Osteoblast (primary cell): Measurements from ENCODE around the gene RFC3. TPM values are rescaled to one million over a fixed set of nuclear protein-coding genes. Genes with fewer than 3 reads are reported as not detected.

Source experiments
- DNase-seq: peaks from one replicate; pipeline ENCODE4 v3.0.0; 2011; ENCODE audit warnings: low spot score, mixed read lengths; ENCODE audit not compliant: insufficient read length; ENCODE audit errors: missing footprints
- H2AFZ ChIP-seq: 2 replicates; pipeline ENCODE4 v1.6.0; 2011; ENCODE audit warnings: mild to moderate bottlenecking, low read length
- H3K27ac ChIP-seq: 2 replicates; pipeline ENCODE4 v1.5.1; 2011; ENCODE audit warnings: mild to moderate bottlenecking, low read depth, low read length, moderate library complexity
- H3K27me3 ChIP-seq: 2 replicates; pipeline ENCODE4 v1.6.0; 2012; ENCODE audit warnings: mild to moderate bottlenecking, control low read depth, inconsistent platforms, low read length, moderate library complexity; ENCODE audit not compliant: insufficient read depth
- H3K36me3 ChIP-seq: 2 replicates; pipeline ENCODE4 v1.5.1; 2011; ENCODE audit warnings: mild to moderate bottlenecking, low read length, control low read depth, moderate library complexity; ENCODE audit not compliant: insufficient read depth
- H3K4me1 ChIP-seq: 2 replicates; pipeline ENCODE4 v1.5.1; 2011; ENCODE audit warnings: mild to moderate bottlenecking, low read length, control low read depth, moderate library complexity; ENCODE audit not compliant: insufficient read depth
- H3K4me2 ChIP-seq: 2 replicates; pipeline ENCODE4 v1.6.0; 2011; ENCODE audit warnings: mild to moderate bottlenecking, low read length; ENCODE audit not compliant: insufficient read depth
- H3K4me3 ChIP-seq: fragments of 200-600 bp; sonication (generic); 3 replicates; pipeline ENCODE4 v1.5.1; 2012; ENCODE audit warnings: mild to moderate bottlenecking, low read length, inconsistent platforms; ENCODE audit not compliant: insufficient read depth
- H3K79me2 ChIP-seq: 2 replicates; pipeline ENCODE4 v1.6.0; 2012; ENCODE audit warnings: mild to moderate bottlenecking, low read length, control low read depth, inconsistent platforms; ENCODE audit not compliant: insufficient read depth
- H3K9me3 ChIP-seq: 2 replicates; pipeline ENCODE4 v1.5.1; 2011; ENCODE audit warnings: low read depth, low read length, control low read depth
- H4K20me1 ChIP-seq: 2 replicates; pipeline ENCODE4 v1.6.0; 2012; ENCODE audit warnings: mild to moderate bottlenecking, low read length, control low read depth; ENCODE audit not compliant: insufficient read depth
- total RNA-seq: library from RNA; depleted of rRNA; stranded (reverse); fragments of >200 nt; gene quantifications from 2 replicates; pipeline ENCODE4 v1.2.3, GENCODE V29; 2012
- TF ChIP-seq, protein P1 (sequence below): IDR thresholded peaks from 2 replicates; pipeline ENCODE4 v1.5.1; 2011; ENCODE audit warnings: mild to moderate bottlenecking, low read depth, low read length, moderate library complexity; ENCODE audit errors: extremely low read depth

Gene RFC3
- total RNA-seq, 1 donor: 5.4 TPM

- Histone ChIP-seq H3K4me3 (peak overlapping the region; percentile 89), H3K4me2 (peak overlapping the region; percentile 93), H3K27me3 (no peaks in the 10 kb centered on the region), H3K9me3 (no peaks in the 10 kb centered on the region), H2AFZ (peak overlapping the region; percentile 76), H4K20me1 (no peaks in the 10 kb centered on the region), H3K79me2 (peaks cover 20% of the 10 kb centered on the region), H3K27ac (peak overlapping the region; percentile 76), H3K4me1 (peaks cover 6% of the 10 kb centered on the region), H3K36me3 (no peaks in the 10 kb centered on the region)
- DNase-seq: no peak
- TF ChIP-seq, protein P1, sequence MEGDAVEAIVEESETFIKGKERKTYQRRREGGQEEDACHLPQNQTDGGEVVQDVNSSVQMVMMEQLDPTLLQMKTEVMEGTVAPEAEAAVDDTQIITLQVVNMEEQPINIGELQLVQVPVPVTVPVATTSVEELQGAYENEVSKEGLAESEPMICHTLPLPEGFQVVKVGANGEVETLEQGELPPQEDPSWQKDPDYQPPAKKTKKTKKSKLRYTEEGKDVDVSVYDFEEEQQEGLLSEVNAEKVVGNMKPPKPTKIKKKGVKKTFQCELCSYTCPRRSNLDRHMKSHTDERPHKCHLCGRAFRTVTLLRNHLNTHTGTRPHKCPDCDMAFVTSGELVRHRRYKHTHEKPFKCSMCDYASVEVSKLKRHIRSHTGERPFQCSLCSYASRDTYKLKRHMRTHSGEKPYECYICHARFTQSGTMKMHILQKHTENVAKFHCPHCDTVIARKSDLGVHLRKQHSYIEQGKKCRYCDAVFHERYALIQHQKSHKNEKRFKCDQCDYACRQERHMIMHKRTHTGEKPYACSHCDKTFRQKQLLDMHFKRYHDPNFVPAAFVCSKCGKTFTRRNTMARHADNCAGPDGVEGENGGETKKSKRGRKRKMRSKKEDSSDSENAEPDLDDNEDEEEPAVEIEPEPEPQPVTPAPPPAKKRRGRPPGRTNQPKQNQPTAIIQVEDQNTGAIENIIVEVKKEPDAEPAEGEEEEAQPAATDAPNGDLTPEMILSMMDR: no peak
These were observed 442 bp upstream of the RFC3 start for GRCh38 chr13:33817513-33817900.

GRCh38 chr13:33825083-33825482 lies 7.1 kb downstream of the RFC3 start:
- Histone ChIP-seq H3K4me2 (no peak overlapping the region), H3K9me3 (no peaks in the 10 kb centered on the region), H3K36me3 (no peaks in the 10 kb centered on the region), H3K27me3 (no peaks in the 10 kb centered on the region), H4K20me1 (no peaks in the 10 kb centered on the region), H3K79me2 (peaks cover 8% of the 10 kb centered on the region), H2AFZ (peak overlapping the region; percentile 6), H3K27ac (no peak overlapping the region), H3K4me3 (no peak overlapping the region), H3K4me1 (no peaks in the 10 kb centered on the region)
- no peak for DNase-seq
- TF ChIP-seq, protein P1: no peak

GRCh38 chr13:33827139-33827538 lies 9.2 kb downstream of the RFC3 start:
- TF ChIP-seq, protein P1: no peak
- Histone ChIP-seq H2AFZ (no peak overlapping the region), H3K9me3 (no peaks in the 10 kb centered on the region), H3K36me3 (peaks cover 3% of the 10 kb centered on the region), H3K4me1 (no peaks in the 10 kb centered on the region), H4K20me1 (no peaks in the 10 kb centered on the region), H3K4me2 (no peak overlapping the region), H3K27ac (no peak overlapping the region), H3K27me3 (no peaks in the 10 kb centered on the region), H3K79me2 (no peaks in the 10 kb centered on the region), H3K4me3 (no peak overlapping the region)
- no peak for DNase-seq

- Histone ChIP-seq H3K9me3 (no peaks in the 10 kb centered on the region), H2AFZ (peak overlapping the region; percentile 60), H3K79me2 (no peaks in the 10 kb centered on the region), H3K4me2 (no peak overlapping the region), H4K20me1 (no peaks in the 10 kb centered on the region), H3K4me1 (no peaks in the 10 kb centered on the region), H3K27ac (peak overlapping the region; percentile 24), H3K4me3 (no peak overlapping the region), H3K36me3 (peaks cover 3% of the 10 kb centered on the region), H3K27me3 (no peaks in the 10 kb centered on the region)
- TF ChIP-seq, protein P1: no peak
- DNase-seq: no peak
These were observed 10.6 kb downstream of the RFC3 start for GRCh38 chr13:33828431-33829129.
